Measurements from ENCODE around the gene VPREB3.
"Not testable (repeated sequence)": the region's sequence is repeated elsewhere in the genome, so short reads cannot be mapped to it uniquely, and the experiment has no call there.

VPREB3 gene

DNA sequence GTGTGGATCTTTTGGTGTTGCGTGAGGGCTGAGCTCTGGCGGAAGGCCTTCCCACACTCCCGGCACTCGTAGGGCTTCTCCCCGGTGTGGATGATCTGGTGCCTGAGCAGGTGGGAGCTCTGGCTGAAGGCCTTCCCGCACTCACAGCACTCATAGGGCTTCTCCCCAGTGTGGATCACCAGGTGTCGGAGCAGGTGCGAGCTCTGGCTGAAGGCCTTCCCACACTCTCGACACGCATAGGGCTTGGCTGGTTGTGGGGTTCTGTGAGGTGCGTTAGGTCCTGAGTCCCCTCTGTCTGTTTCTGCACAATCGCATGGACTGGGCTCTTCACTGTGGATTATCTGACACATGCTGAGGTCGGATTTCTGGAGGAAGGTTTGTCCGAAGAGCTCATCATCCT lies 9.7 kb downstream of the VPREB3 start:
- DNase-seq (ENCODE audit: low read depth in 1 of 2, low spot score in 1 of 2) = no peak

DNA sequence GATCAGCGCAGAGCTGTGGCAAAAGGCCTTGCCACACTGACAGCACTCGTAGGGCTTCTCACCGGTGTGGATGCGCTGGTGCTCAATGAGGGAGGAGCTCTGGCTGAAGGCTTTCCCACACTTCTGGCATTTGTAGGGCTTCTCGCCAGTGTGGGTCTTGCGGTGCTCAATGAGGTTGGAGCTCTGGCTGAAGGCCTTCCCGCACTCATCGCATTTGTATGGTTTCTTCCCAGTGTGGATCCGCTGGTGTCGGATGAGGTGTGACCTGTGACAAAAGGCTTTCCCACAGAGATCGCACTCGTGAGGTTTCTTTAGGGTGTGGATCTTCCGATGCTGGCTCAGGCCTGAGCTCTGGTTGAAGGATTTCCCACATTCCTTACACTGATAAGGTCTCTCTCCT lies 10.2 kb downstream of the VPREB3 start:
- DNase-seq (ENCODE audit: low read depth in 1 of 2, low spot score in 1 of 2) = no peak

- no peak for DNase-seq (ENCODE audit: low read depth in 1 of 2, low spot score in 1 of 2)
Observed at GRCh38 chr22:23743303-23743705, 10.9 kb downstream of the VPREB3 start.

- DNase-seq (ENCODE audit: low read depth in 1 of 2, low spot score in 1 of 2) = no peak
Observed at GRCh38 chr22:23742505-23743264, 11.5 kb downstream of the VPREB3 start.

- DNase-seq (ENCODE audit: low read depth in 1 of 2, low spot score in 1 of 2) = no peak
Observed at GRCh38 chr22:23737696-23738095, 16.5 kb downstream of the VPREB3 start.

GRCh38 chr22:23728108-23728507 lies 26.1 kb downstream of the VPREB3 start:
- DNase-seq (ENCODE audit: low read depth in 1 of 2, low spot score in 1 of 2) = not testable (repeated sequence)

DNA sequence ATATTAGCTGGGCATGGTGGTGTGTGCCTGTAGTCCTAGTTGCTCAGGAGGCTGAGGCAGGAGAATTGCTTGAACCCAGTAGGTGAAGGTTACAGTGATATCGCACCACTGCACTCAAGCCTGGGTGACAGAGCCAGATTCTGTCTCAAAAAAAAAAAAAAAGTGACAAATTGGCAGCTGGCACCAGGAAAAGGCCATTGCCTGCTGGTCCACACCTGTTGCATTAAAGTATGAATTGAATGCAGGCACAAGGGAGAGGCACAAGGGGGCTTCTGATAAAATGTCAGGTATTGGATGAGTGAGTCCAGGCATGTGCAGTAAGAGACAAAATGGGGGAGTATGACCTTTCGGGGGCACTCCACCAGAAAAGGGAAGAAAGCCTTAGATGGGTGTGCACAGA lies 31.5 kb downstream of the VPREB3 start:
- DNase-seq (ENCODE audit: low read depth in 1 of 2, low spot score in 1 of 2) = no peak

DNA sequence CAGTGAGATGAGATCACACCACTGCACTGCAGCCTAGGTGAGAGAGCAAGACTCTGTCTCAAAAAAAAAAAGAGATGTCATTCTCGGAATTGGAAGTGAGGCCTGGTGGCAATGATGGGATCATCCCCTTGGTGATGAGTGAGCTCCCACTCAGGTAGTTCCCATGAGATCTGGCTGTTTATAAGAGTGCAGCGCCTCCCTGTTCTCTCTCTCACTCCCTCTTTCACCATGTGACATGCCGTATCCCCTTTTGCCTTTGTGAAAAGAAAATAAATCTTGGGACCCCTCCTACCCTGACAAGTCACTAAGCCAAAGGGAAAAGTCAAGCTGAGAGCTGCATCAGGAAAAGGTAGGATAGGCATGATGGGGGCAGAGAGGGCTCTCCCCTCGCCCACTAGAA lies 32.1 kb downstream of the VPREB3 start:
- no peak for DNase-seq (ENCODE audit: low read depth in 1 of 2, low spot score in 1 of 2)

- DNase-seq (ENCODE audit: low read depth in 1 of 2, low spot score in 1 of 2) = no peak
Observed at GRCh38 chr22:23720855-23721254, 33.4 kb downstream of the VPREB3 start.

DNA sequence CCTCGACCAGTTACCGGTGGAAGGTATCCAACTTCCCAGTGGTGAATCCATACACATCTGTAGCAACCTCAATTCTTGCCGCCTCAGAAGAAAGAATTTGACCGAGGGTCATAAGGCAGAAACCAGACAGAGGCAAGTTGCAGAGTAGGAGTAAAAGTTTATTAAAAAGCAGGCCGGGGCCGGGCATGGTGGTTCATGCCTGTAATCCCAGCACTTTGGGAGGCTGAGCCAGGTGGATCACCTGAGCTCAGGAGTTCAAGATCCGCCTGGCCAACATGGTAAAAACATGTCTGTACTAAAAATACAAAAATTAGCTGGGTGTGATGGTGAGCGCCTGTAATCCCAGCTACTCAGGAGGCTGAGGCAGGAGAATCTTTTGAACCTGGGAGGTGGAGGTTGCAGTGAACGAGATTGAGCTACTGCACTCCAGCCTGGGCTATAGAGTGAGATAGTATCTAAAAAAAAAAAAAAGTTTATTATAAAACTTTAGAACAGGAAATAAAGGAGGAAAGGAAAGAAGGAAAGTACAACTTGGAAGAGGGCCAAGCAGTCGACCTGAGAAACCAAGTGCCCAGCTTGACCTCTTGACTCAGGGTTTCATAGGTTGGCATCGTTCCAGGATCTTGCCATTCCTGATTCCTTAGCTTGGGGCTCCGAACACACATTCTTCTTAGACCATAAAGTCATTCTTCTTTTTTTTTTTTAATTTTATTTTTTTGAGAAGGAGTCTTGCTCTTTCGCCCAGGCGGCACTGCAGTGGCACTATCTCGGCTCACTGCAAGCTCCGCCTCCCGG lies 35.7 kb downstream of the VPREB3 start:
- DNase-seq (ENCODE audit: low read depth in 1 of 2, low spot score in 1 of 2) = no peak

DNA sequence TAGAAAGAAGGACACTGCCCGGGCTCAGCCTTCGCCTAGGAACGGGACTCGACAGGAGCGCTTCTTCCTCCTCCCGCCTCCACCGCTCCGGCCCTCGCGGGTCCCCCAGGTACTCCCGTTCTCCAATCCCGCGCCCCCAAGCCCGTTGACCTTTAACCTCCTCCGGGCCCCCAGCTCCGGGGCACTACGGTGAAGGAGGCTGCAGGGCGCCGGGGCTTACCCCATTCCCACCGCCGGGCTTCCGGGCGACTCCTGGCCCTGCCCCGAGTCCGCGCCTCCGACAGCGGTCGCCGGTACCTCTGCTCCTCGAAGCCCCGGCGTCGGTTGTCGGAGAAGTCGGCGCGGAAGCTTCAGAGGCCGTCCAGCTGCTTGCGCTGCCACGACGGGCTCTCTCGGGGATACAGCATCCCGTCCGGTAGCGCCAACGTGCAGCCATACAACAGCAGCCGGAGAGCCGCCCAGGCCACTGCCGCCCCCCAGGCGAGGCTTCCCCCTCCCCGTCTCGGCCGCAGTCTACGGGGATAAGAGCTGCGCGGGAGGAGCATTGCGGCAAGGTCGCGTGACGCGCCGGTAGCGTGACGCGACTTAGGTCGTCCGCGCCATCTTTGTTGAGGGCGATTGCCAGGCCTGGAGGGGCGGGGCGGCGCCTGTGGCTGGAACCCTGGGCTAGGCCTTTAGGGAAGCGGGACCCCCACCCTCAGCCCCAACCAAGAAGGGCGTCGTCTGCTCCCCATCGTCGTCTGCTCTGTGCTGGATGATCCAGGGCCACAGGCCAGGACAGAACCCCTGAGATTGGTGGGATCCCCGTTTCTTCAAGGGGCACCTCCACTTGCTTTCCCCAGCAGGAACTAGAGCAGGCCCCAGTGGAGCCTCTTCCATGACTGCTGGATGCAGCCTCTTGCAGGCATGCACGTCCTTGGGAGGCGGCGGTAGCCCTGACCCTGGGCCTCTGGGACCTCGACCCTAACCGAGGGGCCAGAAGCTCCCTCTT lies 37.1 kb downstream of the VPREB3 start:
- peak; percentile 63 to 74 for DNase-seq (ENCODE audit: low read depth in 1 of 2, low spot score in 1 of 2)

GRCh38 chr22:23715806-23716375 lies 38.3 kb downstream of the VPREB3 start:
- DNase-seq (ENCODE audit: low read depth in 1 of 2, low spot score in 1 of 2) = no peak

GRCh38 chr22:23714596-23715578 lies 39.3 kb downstream of the VPREB3 start:
- no peak for DNase-seq (ENCODE audit: low read depth in 1 of 2, low spot score in 1 of 2)

GRCh38 chr22:23713696-23714595 lies 40.3 kb downstream of the VPREB3 start:
- DNase-seq (ENCODE audit: low read depth in 1 of 2, low spot score in 1 of 2) = no peak

GRCh38 chr22:23712256-23712655 lies 42.0 kb downstream of the VPREB3 start:
- DNase-seq (ENCODE audit: low read depth in 1 of 2, low spot score in 1 of 2) = no peak

DNA sequence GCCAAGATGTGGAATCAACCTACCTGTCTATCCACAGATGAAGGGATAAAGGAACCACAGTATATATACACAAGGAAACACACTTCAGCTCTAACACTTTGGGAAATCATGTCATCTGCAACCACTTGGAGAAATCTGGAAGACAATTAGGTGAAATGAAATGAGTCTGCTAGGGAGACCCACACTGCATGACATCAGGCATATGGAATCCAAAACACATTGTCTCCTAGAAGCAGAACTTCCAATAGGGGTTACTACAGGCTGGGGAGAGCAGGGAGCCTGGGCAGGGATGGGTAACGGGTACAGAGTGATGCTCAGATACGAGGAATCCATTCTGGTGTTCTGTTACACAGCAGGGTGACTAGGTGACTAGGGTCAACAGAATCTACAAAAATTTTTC lies 45.1 kb downstream of the VPREB3 start:
- DNase-seq (ENCODE audit: low read depth in 1 of 2, low spot score in 1 of 2) = no peak

GRCh38 chr22:23708270-23708669 lies 46.0 kb downstream of the VPREB3 start:
- DNase-seq (ENCODE audit: low read depth in 1 of 2, low spot score in 1 of 2) = no peak

DNA sequence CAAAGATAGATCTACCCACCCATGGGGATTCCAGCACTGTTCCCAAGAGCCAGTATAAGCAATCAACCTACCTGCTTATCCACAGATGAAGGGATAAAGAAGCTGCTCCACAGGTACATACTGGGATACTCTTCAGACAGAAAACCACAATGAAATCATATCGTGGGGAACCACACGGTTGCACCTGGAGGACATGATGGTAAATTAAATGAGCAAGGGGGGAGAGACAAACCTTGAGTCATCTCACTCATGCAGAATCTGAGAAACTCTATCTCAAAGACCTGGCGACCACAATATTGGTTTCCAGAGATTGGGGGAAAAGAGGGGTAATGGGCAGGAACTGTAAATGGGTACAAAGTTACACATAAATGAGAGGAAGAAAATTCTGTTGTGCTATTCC lies 48.9 kb downstream of the VPREB3 start:
- DNase-seq (ENCODE audit: low read depth in 1 of 2, low spot score in 1 of 2) = no peak

DNA sequence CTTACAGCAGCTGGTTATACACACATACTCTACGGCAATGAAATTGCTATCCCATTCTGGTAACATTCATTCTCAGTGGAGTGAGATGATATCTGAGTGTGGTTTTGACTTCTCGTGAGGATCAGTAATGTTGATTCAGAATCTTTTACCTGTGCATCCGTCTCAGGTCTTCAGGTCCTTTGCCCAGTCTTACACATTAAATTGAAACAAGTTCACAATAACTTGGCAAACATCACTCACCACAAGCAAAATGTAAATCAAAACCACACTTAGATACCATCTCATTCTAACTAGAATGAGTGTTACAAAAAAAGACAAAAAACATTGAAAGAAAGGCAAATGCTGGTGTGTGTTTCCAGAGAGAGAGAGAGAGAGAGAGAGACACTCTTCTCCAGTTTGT lies 49.4 kb downstream of the VPREB3 start:
- DNase-seq (ENCODE audit: low read depth in 1 of 2, low spot score in 1 of 2) = no peak
